Activated CD8-positive, alpha-beta T cell treated with anti-CD3 and anti-CD28 coated beads for 36 hours (primary cell): Measurements from ENCODE around the gene C11orf87. TPM values are rescaled to one million over a fixed set of nuclear protein-coding genes. Genes with fewer than 3 reads are reported as not detected.

Source experiments
- ATAC-seq: fragments of 200-7000 bp; cut with Tn5 transposase; one replicate; pipeline ENCODE4 v1.10.0; 2021; ENCODE audit warnings: mild to moderate bottlenecking, moderate library complexity
- CTCF ChIA-PET: fragments of 350-600 bp; sonication (Branson Sonifier 250); formaldehyde crosslinking; loops from one replicate; lab custom pipeline; 2021; ENCODE audit warnings: antibody characterized with exemption; lab: Charles Lee
- POLR2A ChIA-PET: fragments of 350-600 bp; sonication (Branson Sonifier 250); formaldehyde crosslinking; loops from one replicate; lab custom pipeline; 2021; ENCODE audit warnings: antibody characterized with exemption; lab: Charles Lee
- DNase-seq: peaks from one replicate; pipeline ENCODE4 v3.0.0-alpha.2; 2020
- H3K27ac Mint-ChIP-seq: one replicate; pipeline ENCODE4 v1.8.0; 2021; ENCODE audit warnings: mild to moderate bottlenecking, mixed read lengths
- H3K27me3 Mint-ChIP-seq: one replicate; pipeline ENCODE4 v1.8.0; 2021; ENCODE audit warnings: mixed read lengths
- H3K36me3 Mint-ChIP-seq: one replicate; pipeline ENCODE4 v1.8.0; 2021; ENCODE audit warnings: low read depth, mixed read lengths
- H3K4me1 Mint-ChIP-seq: one replicate; pipeline ENCODE4 v1.8.0; 2021; ENCODE audit warnings: low read depth, mixed read lengths
- H3K4me3 Mint-ChIP-seq: one replicate; pipeline ENCODE4 v1.8.0; 2021; ENCODE audit warnings: mild to moderate bottlenecking, moderate library complexity, mixed read lengths
- H3K9me3 Mint-ChIP-seq: one replicate; pipeline ENCODE4 v1.8.0; 2021; ENCODE audit warnings: mixed read lengths
- CTCF ChIP-seq: fragments of 200-600 bp; IDR thresholded peaks from one replicate; pipeline ENCODE4 v1.8.0; 2022; ENCODE audit warnings: antibody characterized with exemption, mild to moderate bottlenecking
- intact Hi-C: fragments of 100-400 bp; cut with micrococcal nuclease; formaldehyde crosslinking; loops from one replicate; pipeline ENCODE4 v1.10.0; 2022
- total RNA-seq, 2 experiments: library from RNA; stranded (reverse); gene quantifications; one replicate each; pipeline ENCODE4 v1.2.3, GENCODE V29; 2021

C11orf87 gene
- total RNA-seq, 2 experiments from 2014 or later = not detected

- no peaks in the 10 kb centered on the region for H3K27me3 Mint-ChIP-seq
- no peak for DNase-seq
- H3K9me3 Mint-ChIP-seq = no peaks in the 10 kb centered on the region
- H3K27ac Mint-ChIP-seq = no peak overlapping the region
- H3K4me3 Mint-ChIP-seq = no peak overlapping the region
- H3K4me1 Mint-ChIP-seq = no peaks in the 10 kb centered on the region
- ChIA-PET CTCF (interaction anchor here (0.6 kb wide), 1 partner anchor 88 kb away, joined by 3 read pairs; no protein-coding TSS in a partner anchor), POLR2A (no interaction called here)
- no peak for TF ChIP-seq CTCF
- ATAC-seq = no peak
- no peaks in the 10 kb centered on the region for H3K36me3 Mint-ChIP-seq
- intact Hi-C loops = no loop called here
These were observed 44.0 kb upstream of the C11orf87 start for GRCh38 chr11:109378034-109378433.

GRCh38 chr11:109383306-109383705, 38.7 kb upstream of the C11orf87 start:
- DNase-seq = no peak
- H3K9me3 Mint-ChIP-seq = no peaks in the 10 kb centered on the region
- ATAC-seq = no peak
- H3K4me1 Mint-ChIP-seq = no peaks in the 10 kb centered on the region
- no peak for TF ChIP-seq CTCF
- ChIA-PET CTCF (no interaction called here), POLR2A (no interaction called here)
- H3K4me3 Mint-ChIP-seq = no peak overlapping the region
- intact Hi-C loops = no loop called here
- H3K27me3 Mint-ChIP-seq = no peaks in the 10 kb centered on the region
- H3K36me3 Mint-ChIP-seq = no peaks in the 10 kb centered on the region
- H3K27ac Mint-ChIP-seq = no peak overlapping the region

GRCh38 chr11:109384873-109385272, 37.1 kb upstream of the C11orf87 start:
- ChIA-PET CTCF (no interaction called here), POLR2A (no interaction called here)
- DNase-seq (no peak), ATAC-seq (no peak)
- intact Hi-C loops = no loop called here
- Mint-ChIP-seq H3K4me1 (no peaks in the 10 kb centered on the region), H3K4me3 (no peak overlapping the region), H3K9me3 (no peaks in the 10 kb centered on the region), H3K36me3 (no peaks in the 10 kb centered on the region), H3K27me3 (no peaks in the 10 kb centered on the region), H3K27ac (no peak overlapping the region)
- no peak for TF ChIP-seq CTCF

GRCh38 chr11:109388982-109389381, 33.0 kb upstream of the C11orf87 start:
- no peak for TF ChIP-seq CTCF
- POLR2A ChIA-PET = no interaction called here
- ATAC-seq = no peak
- H3K4me1 Mint-ChIP-seq = no peaks in the 10 kb centered on the region
- no peak overlapping the region for H3K27ac Mint-ChIP-seq
- DNase-seq = no peak
- no peak overlapping the region for H3K4me3 Mint-ChIP-seq
- H3K36me3 Mint-ChIP-seq = no peaks in the 10 kb centered on the region
- intact Hi-C loops = no loop called here
- CTCF ChIA-PET = no interaction called here
- H3K9me3 Mint-ChIP-seq = no peaks in the 10 kb centered on the region
- H3K27me3 Mint-ChIP-seq = no peaks in the 10 kb centered on the region

- ATAC-seq = no peak
- no peak overlapping the region for H3K27ac Mint-ChIP-seq
- no peak for TF ChIP-seq CTCF
- POLR2A ChIA-PET = no interaction called here
- CTCF ChIA-PET = no interaction called here
- DNase-seq = no peak
- no peaks in the 10 kb centered on the region for H3K36me3 Mint-ChIP-seq
- H3K4me3 Mint-ChIP-seq = no peak overlapping the region
- no peaks in the 10 kb centered on the region for H3K27me3 Mint-ChIP-seq
- no peaks in the 10 kb centered on the region for H3K9me3 Mint-ChIP-seq
- H3K4me1 Mint-ChIP-seq = no peaks in the 10 kb centered on the region
- intact Hi-C loops = no loop called here
These were observed 31.2 kb upstream of the C11orf87 start for GRCh38 chr11:109390752-109391151.
